HG03196 (cell line): Measurements from ENCODE around the gene RBBP4.
"Not testable (repeated sequence)": the region's sequence is repeated elsewhere in the genome, so short reads cannot be mapped to it uniquely, and the experiment has no call there.

Experiments
- ATAC-seq: cut with Tn5 transposase; IDR thresholded peaks from one replicate; pipeline ENCODE4 v1.9.1; 2021; ENCODE audit not compliant: unreplicated experiment

RBBP4 gene

DNA sequence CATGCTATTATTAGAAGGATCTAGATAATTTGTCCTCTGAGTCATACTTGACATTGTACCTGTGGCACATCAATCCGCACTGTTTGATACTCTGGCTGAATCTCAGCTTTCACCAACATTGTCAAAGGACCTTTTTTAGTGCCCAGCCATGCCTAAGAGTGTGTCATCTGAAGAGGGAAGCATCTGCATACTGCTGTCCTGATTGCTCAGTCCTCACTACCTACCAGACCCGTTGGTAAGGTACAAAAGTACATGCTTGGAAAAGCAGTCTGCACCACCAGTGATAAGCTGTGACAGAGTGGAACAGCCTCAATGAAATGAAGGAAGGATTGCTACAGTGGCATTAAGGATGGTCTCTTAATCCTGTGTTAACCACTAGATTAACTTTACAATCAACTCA, 34.5 kb downstream of the RBBP4 start:
- ATAC-seq = no peak

DNA sequence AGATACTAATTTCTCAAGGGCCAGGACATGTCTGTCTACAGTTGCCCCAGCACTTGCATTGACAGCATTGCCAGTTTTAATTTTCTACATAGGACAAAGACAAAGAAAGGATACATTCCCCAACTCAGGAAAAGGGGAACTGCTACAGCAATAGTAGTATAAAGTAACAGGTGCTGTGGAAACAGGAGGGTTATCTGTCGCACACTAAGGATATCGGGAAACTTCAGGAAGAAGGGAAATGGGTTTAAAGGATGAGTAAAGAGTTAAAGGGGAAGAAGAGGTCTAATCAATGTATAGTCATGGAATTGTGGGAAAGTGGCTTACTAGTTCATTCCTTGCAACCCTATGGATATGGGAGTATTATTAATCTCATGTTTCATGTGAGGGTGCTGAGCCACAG, 35.4 kb downstream of the RBBP4 start:
- no peak for ATAC-seq

DNA sequence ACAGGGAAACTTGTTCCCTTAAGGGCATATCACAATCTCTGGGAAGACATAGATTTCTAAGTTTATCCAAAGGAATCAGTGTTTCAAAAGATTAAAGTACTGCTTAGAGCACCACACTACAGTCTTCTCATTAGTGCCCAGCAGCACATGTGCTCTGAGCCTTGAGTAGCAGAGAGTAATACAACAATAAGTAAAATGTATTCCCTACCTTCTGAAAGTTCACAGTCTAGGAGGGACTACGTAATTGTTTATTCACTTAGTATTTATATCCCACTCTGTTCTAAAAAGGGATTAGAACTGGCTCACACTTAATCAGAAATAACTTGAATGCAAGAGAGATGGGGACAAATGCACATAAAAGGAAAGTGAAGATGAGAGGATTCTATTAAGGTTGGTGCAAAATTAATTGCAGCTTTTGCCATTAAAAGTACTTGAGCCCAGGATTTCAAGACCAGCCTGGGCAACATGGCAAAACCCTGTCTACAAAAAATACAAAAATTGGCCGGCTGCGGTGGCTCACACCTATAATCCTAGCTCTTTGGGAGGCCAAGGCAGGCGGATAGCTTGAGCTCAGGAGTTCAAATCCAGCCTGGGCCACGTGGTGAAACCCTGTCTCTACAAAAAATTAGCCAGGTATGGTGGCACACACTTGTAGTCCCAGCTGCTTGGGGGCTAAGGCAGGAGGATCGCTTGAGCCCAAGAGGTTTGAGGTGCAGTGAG, 42.6 kb downstream of the RBBP4 start:
- no peak for ATAC-seq

- ATAC-seq = no peak
These were observed 44.3 kb downstream of the RBBP4 start for GRCh38 chr1:32695098-32695904.

DNA sequence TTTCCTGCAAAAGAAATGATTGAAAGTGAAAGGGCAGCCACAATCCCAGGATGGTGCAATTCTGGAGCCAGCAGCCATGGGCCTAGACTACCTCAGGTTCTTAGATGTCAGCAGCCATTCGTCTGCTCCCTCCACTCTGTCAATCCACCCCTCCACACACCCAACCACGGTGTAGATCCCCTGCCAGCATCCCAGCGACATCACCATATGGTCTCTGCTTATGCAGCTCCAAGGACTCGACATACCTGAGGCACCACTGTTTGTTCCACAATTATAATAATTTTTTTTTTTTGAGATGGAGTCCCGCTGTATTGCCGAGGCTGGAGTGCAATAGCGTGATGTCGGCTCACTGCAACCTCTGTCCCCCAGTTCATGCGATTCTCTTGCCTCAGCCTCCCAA, 45.0 kb downstream of the RBBP4 start:
- no peak for ATAC-seq

DNA sequence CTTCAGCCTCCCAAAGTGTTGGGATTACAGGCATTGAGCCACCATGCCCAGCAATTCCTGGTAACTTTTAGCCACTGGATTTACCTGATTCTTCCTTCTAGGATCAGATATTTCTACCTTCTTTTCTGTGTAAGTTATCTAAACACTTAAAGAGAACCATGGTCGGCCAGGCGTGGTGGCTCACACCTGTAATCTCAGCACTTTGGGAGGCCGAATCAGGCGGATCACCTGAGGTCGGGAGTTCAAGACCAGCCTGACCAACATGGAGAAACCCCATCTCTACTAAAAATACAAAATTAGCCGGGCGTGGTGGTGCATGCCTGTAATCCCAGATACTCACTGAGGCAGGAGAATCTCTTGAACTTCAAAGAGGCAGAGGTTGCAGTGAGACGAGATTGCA, 46.0 kb downstream of the RBBP4 start:
- ATAC-seq = not testable (repeated sequence)

DNA sequence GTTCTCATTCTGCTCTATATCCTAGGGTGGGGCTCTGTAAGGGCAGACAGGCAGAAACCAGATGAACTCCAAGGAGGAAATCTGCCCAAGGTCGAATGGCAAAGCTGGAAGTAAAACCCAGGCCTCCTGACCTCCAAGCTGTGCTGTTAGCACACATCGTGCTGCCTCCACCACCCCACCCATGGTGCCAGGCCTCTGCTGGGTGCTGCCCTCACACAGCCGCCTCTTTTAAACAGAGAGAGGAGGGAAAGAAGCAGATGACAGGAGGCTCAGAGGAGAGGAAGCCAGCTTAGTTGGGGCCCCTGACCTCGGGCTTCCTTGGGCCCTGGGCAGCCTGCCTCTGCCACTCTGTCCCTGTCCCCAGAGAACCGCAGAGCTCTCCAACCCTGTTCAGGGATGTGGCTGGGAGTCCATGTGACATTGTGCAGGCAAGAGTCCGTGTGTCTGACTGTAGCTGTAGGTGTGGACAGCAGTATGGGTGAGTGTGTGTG, 50.5 kb downstream of the RBBP4 start:
- no peak for ATAC-seq

DNA sequence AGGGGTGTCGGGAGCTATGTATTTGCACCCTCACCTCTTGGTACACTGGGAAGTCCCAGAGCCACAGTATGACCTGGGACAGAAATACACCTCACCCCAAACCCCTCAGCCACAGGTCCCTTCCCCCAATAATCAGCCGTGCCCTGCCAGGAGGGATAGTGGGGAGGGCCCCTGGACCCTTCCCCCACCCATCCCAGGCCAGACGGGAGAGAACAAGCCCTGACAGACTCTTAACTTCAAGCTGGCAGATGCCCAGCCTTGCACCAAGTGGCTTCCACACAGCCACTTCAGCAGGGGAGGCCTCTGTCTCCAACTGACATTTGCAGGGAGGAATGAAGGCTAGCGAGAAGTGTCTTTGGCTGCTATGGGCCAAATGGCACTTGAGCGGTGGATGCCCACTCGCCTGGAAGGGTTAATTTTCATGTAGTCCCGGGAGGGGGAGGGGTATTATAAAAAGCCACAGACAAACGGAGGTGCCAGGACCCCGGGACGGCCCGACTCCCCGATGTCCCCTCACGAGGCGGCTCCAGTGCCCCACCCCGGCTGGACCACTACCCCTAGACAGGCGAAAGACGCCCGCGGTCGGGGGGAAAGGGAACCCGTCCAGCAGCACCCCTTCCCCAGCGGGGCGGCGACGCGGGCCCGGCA, 51.1 kb downstream of the RBBP4 start:
- ATAC-seq = no peak

DNA sequence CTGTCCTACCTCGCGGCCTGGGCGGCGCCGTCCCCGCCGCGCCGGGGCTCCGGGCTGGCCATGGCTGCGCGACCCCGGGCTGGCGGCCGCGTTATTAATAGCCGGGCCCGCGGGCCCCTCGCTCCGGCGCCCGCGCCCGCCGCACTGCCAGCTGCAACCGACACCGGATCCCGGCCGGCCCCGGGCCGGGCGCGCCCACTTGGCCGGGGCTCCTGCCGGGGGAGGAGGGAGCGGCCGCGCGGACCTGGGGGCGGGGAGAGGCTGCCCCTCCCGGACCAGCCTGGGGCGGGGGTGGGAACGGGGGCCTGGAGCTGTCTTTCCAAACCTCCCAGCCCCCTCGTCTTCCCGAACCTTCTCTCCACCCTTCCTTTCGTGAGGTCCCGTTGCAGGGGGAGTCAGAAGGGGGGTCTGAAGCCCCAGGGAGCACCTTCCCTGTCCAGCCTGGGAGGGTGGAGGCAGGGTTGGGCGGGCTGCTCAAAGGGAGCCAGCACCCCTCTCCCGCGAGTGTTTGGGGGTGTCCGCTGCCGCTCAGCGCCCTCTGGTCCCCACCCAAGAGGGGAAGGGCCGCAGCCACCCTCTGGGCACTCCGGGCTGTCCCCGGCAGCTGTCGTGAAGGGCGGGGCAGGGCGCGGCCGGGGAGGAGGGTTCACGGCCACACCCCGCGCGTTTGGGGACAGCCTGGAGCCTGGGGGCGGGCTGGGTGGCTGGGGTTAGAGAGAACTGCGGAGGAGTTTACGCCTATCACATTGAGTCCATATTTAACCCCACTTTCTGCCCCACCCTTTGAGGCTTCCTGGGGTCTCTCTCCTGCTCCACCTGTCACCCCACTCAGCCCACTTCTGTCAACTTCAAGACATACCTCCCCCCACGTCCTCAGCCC, 51.8 kb downstream of the RBBP4 start, which contains the start of gene SYNC:
Gene SYNC, minus strand, starts transcription at position 172 of the 880 bp plus-strand sequence. Its CDS starts 110 bp downstream, at position 62.
- no peak for ATAC-seq

DNA sequence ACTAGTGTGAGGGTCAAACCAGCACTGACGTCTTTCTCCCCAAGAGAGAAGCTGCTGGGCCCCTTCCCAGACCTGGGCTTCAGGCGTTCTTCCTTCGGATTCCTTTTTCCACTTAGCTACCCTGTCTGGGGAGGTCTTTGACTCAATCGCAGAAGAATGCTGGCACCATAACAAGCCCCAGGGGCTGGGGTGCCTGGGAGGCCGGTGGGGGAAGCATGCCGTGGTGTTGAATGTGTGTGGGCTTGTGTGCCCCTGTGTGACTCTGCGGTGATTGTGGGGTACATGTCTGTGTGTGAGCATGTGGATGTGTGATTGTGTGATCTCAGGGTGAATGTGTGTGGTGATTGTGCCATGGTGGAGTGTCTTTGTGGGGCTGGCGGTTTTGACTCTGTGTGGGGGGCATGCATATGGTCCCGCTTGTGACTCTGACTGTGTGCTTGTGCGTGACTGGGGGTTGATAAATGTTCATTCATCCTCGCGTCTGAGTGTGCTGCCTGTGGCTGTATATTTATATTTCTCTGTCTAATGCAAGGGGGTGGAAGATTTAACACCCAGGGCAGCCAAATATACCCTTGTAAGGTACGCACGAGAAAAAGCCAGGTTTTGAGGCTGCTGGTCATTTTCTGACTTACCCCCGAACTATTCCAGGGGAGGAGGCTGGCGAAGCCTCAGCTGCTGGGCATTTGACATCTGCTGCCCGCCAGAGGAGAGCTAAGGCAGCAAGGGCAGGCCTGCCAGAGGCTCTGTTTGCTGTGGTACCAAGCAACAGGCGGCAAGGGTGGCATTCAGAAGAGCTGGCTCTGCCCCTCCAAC, 52.7 kb downstream of the RBBP4 start:
- ATAC-seq = no peak

DNA sequence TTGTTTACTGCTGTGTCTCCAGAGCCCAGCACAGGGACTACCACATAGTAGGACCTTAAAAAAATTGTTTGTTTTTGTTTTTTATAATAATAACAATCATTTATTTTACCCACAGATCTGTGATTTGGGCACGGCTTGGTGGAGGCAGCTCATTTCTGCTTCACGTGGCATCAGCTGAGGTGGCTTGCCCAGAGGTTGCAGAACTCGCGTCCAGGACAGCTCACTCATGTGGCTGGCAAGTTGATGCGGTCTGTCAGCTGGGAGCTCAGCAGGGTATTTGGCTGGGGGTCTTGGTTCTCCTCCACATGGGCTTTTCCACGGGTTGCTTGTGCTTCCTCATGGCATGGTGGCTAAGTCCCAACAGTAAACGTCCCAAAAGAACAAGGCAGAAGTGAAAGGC, 54.5 kb downstream of the RBBP4 start:
- ATAC-seq = no peak

GRCh38 chr1:32706491-32706890, 55.5 kb downstream of the RBBP4 start:
- no peak for ATAC-seq

DNA sequence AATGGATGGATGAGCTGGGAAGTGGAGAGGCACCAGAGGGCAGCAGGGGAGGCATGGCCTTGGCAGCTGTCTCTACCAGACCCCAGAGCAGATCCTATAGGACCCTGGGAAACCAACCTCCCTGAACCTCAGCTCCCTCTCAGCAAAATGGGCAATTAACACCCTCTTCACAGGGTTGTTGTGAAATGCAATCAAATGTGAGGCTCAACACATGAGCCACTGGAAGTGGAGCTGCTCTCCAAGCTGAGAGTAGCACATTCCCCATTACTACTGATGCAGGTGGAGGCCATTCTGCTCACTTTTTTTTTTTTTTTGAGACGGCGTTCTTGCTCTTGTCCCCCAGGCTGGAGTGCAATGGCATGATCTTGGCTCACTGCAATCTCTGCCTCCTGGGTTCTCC, 58.1 kb downstream of the RBBP4 start:
- no peak for ATAC-seq

DNA sequence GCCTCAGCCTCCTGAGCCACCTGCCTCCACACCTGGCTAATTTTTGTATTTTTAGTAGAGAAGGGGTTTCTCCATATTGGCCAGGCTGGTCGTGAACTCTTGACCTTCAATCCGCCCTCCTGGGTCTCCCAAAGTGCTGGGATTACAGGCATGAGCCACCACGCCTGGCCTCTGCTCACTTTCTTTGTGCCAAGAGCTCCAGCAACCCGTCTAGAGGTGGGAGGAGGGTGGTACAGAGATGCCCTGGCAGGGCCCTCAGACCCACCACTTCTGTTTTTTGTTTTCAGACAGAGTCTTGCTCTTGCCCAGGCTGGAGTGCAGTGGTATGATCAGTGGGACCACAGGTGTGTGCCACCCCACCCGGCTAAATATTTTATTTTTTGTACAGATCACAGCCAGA, 58.5 kb downstream of the RBBP4 start:
- no peak for ATAC-seq

DNA sequence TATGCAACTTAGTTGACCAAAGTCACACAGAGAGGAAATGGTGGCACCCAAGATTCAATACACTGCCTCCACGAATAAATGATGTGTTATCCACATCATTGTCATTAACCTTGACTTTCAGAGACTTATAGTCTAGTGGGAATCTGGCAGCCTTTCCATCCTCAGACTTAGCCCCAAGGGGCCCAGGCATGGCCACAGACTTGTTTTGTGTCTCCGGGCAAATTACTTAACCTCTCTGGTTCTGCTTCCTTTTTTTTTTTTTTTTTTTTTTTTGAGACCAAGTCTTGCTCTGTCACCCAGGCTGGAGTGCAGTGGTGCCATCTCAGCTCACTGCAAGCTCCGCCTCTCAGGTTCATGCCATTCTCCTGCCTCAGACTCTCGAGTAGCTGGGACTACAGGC, 60.2 kb downstream of the RBBP4 start:
- ATAC-seq = not testable (repeated sequence)

DNA sequence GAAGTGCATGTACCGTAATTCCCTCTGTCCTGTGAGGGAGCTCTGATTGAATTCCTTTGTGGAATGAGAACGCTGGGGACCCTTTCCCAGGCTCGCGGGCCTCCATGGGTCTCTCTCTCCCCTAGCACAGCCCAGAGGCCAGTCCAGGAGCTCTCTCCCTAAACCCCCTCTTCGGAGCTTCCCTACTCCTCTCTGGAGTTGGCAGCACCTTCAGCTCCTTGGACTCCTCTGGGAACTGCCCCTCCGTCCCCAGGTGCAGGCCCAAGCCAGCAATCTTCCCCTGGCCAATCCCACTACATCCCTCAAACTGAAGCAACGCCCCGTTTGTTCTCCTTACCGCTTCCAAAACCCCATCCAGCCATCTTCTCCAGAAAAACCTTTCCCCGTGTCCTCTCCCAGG, 62.1 kb downstream of the RBBP4 start:
- no peak for ATAC-seq

GRCh38 chr1:32714277-32714676, 63.3 kb downstream of the RBBP4 start:
- no peak for ATAC-seq

DNA sequence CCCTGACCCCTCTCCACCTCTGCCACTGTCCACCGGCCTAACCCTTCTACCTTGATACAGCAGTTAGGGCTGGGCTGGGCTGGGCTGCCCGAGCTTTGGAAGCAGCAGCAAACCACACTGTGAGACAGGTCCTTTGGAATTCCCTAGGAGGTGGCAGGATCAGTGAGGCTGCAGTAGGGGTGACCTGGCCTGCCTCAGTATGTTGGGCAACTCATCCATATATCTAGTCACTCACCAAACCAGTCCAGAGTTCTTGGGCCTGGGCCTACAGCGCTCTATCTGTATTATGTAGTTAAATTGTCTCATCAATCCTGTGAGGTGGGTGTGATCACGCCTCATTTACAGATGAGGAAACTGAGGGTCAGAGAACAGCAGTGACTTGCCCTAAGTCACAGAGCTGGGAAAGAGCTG, 64.9 kb downstream of the RBBP4 start:
- ATAC-seq = no peak

DNA sequence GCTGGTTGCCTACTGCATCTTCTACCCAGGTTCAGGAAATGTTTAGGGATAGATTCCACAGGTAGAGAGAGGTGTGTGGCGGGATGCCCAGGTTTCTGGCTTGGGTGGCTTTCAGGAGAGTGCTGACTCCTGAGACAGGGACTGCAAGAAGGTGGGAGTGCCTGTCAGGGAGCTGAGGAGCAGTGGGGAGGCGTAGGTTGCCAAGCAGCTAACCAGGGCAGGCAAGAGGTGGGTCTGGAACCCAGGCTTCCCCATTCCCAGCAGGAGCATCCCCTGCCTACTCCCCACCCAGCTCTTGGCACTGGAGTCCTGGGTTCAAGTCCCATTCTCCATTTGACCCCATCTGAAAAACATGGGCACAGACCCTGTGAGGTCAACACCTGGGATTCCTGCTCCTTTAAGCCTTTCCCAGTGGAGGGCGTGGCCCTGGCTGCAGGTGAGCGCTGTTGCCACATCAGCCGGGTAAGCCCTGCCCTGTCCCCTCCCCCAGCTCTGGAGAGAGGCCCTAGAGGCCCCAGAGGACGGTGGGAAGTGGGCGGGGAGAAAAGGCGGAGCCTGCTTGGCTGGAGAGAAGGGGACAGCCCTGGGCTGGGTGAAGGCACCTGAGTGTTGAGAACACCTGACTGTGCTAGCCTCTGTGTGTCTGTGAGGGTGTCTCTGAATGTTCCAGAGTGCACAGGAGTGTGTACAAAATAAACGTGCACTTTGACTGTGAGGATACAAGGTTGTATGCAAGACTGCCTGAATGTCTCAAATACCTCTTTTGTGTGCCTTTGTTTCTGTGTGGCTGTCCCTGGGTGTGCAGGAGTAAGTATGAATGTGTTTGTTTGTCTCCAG, 65.5 kb downstream of the RBBP4 start:
- ATAC-seq = no peak
